Nephron progenitor cell (in vitro differentiated cells): Measurements from ENCODE around the gene DNER.
"Not testable (repeated sequence)": the region's sequence is repeated elsewhere in the genome, so short reads cannot be mapped to it uniquely, and the experiment has no call there.

Experiments
- DNase-seq: peaks from one replicate; pipeline ENCODE4 v3.0.0; 2021
- H3K27ac Mint-ChIP-seq: 2 replicates; pipeline ENCODE4 v1.8.0; 2021; ENCODE audit warnings: mild to moderate bottlenecking, moderate library complexity, mixed read lengths
- H3K27me3 Mint-ChIP-seq: 2 replicates; pipeline ENCODE4 v1.8.0; 2021; ENCODE audit warnings: mild to moderate bottlenecking, low read depth, mixed read lengths; ENCODE audit not compliant: poor library complexity
- H3K36me3 Mint-ChIP-seq: 2 replicates; pipeline ENCODE4 v1.8.0; 2021; ENCODE audit warnings: low read depth, mixed read lengths
- H3K4me1 Mint-ChIP-seq: 2 replicates; pipeline ENCODE4 v1.8.0; 2021; ENCODE audit warnings: mixed read lengths
- H3K4me3 Mint-ChIP-seq: 2 replicates; pipeline ENCODE4 v1.8.0; 2021; ENCODE audit warnings: mild to moderate bottlenecking, moderate library complexity, mixed read lengths
- H3K9me3 Mint-ChIP-seq: 2 replicates; pipeline ENCODE4 v1.8.0; 2021; ENCODE audit warnings: mild to moderate bottlenecking, moderate library complexity, mixed read lengths
- TF ChIP-seq, protein P1 (sequence below): fragments of 200-600 bp; sonication (generic); IDR thresholded peaks from 2 replicates; pipeline ENCODE4 v1.5.0; 2021; ENCODE audit warnings: antibody characterized with exemption

The DNER gene

DNA sequence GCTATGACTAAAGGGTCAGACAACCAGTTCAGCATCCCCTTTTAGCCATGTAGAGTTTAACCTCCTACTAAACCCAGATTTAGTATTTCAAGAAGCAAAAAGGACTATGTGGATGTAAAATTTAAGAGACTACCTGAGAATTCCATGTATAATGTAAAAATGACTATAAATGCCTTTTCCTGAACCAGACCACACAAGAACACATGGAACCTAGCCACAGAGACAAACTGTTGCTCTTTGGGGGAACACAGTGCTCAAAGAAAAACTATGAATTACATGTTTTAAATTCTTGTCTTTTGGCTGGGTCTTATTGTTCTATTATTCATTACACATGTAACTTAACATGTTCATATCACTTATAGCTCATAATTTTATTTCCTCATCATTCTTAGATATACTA, 192.8 kb downstream of the DNER start:
- Mint-ChIP-seq H3K27me3 (no peaks in the 10 kb centered on the region), H3K9me3 (no peaks in the 10 kb centered on the region), H3K4me1 (peaks cover 29% of the 10 kb centered on the region), H3K36me3 (no peaks in the 10 kb centered on the region), H3K27ac (no peak overlapping the region), H3K4me3 (no peak overlapping the region)
- TF ChIP-seq, protein P1, sequence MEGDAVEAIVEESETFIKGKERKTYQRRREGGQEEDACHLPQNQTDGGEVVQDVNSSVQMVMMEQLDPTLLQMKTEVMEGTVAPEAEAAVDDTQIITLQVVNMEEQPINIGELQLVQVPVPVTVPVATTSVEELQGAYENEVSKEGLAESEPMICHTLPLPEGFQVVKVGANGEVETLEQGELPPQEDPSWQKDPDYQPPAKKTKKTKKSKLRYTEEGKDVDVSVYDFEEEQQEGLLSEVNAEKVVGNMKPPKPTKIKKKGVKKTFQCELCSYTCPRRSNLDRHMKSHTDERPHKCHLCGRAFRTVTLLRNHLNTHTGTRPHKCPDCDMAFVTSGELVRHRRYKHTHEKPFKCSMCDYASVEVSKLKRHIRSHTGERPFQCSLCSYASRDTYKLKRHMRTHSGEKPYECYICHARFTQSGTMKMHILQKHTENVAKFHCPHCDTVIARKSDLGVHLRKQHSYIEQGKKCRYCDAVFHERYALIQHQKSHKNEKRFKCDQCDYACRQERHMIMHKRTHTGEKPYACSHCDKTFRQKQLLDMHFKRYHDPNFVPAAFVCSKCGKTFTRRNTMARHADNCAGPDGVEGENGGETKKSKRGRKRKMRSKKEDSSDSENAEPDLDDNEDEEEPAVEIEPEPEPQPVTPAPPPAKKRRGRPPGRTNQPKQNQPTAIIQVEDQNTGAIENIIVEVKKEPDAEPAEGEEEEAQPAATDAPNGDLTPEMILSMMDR: no peak
- DNase-seq: no peak

DNA sequence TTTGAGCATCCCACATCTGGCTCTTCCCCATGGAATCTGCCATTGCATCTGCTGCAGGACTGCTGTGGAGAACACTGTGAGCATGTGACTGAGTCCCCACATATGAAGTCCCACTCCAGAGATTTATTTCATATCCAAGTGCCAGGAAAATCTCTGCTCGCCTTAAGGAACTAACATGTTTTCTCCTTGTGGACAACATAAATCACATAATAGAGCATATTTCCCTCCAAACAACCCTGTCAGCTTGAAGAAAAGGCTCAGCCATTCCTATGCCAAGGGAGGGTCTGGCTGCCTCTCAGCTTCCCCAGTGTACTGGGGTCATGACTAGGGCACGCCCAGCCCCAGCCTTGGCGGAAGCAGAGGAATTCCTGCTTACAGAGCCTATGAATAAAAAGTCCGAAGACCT, 193.7 kb downstream of the DNER start:
- no peaks in the 10 kb centered on the region for H3K9me3 Mint-ChIP-seq

DNA sequence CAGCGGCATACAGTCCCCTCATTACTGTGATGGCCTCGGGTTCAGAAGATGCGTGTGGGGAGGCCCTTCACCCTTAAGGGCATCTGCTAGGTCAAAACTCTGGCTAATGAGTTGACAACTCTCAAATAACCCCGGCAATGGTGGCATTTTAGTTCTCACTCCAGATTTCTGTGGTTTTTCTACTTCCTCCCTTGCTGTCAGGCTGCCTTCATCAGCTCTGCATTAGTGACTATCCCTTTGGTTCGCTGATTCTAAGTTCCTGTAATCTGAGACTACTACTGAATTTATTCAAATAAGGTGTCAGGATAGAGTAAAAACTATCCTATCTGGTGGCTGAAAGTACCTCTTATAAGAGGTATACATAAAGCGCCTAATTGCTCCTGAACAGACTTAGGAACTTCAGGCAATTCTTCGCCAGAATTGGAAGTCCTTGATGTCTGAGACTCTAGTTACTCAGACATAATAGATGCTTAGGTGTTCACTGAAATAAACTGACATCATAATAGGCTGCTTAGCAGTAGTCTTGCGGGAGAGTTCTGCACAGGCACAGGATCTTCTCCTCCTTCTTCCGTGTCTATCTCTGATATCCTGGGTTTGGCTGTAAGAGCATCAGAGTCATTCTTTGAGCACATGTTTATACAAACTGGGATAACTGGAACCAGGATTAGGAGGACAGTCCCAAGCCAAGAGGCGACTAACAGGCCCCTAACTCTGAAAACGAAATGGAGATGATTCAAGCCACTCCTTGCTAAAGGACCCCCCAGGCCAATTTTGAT, 194.5 kb downstream of the DNER start:
- Mint-ChIP-seq H3K4me1 (peaks cover 25% of the 10 kb centered on the region), H3K4me3 (no peak overlapping the region), H3K27ac (peak overlapping the region; percentile 65), H3K9me3 (no peaks in the 10 kb centered on the region), H3K36me3 (no peaks in the 10 kb centered on the region), H3K27me3 (no peaks in the 10 kb centered on the region)
- TF ChIP-seq, protein P1: no peak
- DNase-seq: no peak

More for the DNA sequence above, 193.7 kb downstream of the DNER start:
- peaks cover 29% of the 10 kb centered on the region for H3K4me1 Mint-ChIP-seq
- no peak overlapping the region for H3K4me3 Mint-ChIP-seq
- TF ChIP-seq, protein P1: no peak
- no peaks in the 10 kb centered on the region for H3K27me3 Mint-ChIP-seq
- no peak for DNase-seq
- no peak overlapping the region for H3K27ac Mint-ChIP-seq
- no peaks in the 10 kb centered on the region for H3K36me3 Mint-ChIP-seq

DNA sequence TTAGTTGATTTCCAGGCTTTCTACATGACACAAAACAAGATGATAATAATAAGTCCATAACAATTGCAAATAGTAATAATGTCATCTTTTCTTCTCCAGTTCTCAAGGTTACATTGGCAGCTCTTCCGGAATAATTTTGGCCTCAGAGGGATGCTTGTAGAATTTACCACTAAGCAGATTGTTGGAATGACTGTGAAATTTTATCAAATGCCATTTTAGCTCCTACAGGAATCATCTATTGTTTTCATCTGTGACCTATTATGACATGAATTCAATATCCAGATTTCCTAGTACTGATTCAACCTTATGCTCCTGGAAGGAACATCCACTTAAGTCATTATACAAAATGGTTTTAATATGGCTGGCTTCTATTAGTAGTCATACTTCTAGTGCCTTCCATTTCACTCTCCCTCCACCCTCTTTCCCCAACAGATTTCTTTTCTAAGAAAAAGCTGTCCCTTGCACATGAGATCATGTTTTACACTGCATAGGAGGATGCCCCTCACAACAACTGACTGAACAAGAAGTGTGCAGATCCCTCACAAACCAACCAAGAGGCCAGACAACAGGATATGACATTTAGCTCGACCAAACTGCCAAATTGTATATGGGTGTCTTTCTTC, 200.0 kb downstream of the DNER start:
- Mint-ChIP-seq H3K4me1 (peaks cover 4% of the 10 kb centered on the region), H3K36me3 (no peaks in the 10 kb centered on the region), H3K27ac (no peak overlapping the region), H3K9me3 (no peaks in the 10 kb centered on the region), H3K4me3 (no peak overlapping the region), H3K27me3 (peaks cover 2% of the 10 kb centered on the region)
- TF ChIP-seq, protein P1: no peak
- no peak for DNase-seq

DNA sequence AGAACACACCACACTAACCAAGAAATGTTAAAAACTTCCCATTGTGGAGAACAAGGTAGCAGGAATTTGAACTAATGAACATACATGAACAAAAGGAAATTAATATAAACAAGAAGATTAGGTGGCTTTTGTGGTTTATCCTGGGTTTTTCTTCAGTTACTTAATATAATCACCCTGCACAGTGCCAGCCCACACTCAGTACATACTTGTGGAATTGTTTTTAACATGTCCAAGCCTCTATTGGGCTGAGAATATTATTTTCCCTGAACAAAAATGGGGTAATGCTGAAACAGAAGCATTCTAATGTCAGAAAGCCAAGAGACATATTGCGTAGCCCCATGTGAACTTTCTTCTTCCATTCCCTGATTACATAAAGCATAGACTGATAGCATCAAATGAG, 202.8 kb downstream of the DNER start:
- Mint-ChIP-seq H3K4me1 (no peaks in the 10 kb centered on the region), H3K36me3 (no peaks in the 10 kb centered on the region), H3K27me3 (peaks cover 2% of the 10 kb centered on the region), H3K4me3 (no peak overlapping the region), H3K9me3 (no peaks in the 10 kb centered on the region), H3K27ac (no peak overlapping the region)
- TF ChIP-seq, protein P1: no peak
- DNase-seq: no peak

DNA sequence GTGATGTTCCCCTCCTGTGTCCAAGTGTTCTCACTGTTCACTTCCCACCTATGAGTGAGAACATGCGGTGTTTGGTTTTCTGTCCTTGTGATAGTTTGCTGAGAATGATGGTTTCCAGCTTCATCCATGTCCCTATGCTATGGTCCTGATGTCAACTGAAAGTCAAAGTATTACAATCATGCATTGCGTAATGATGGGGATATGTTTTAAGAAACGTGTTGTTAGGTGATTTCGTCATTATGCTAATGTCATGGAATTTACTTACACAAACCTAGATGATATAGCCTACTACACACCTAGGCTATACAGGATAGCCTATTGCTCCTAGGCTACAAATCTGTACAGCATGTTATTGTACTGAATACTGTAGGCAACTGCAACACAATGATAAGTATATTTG, 207.7 kb downstream of the DNER start:
- not testable (repeated sequence) for H3K4me3 Mint-ChIP-seq

More for the DNA sequence above, 207.7 kb downstream of the DNER start:
- H3K27ac Mint-ChIP-seq, DNase-seq, H3K9me3 Mint-ChIP-seq, H3K27me3 Mint-ChIP-seq, H3K4me1 Mint-ChIP-seq, H3K36me3 Mint-ChIP-seq: not testable (repeated sequence)
